NT2/D1 (cell line): ENCODE measurements around the gene KRTAP10-9.
"Not testable (repeated sequence)": the region's sequence is repeated elsewhere in the genome, so short reads cannot be mapped to it uniquely, and the experiment has no call there.

Source experiments
- DNase-seq: peaks from one replicate; pipeline ENCODE4 v3.0.0-alpha.2; 2011; ENCODE audit warnings: low read depth, low spot score
- H3K27me3 ChIP-seq: 2 replicates; pipeline ENCODE4 v1.6.0; 2011; ENCODE audit warnings: mild to moderate bottlenecking; ENCODE audit not compliant: insufficient read length, insufficient read depth
- H3K36me3 ChIP-seq: 2 replicates; pipeline ENCODE4 v1.6.1; 2011; ENCODE audit warnings: mild to moderate bottlenecking, low read length, mixed read lengths; ENCODE audit not compliant: insufficient read depth, insufficient read length
- H3K4me1 ChIP-seq: 2 replicates; pipeline ENCODE4 v1.5.1; 2011; ENCODE audit not compliant: insufficient read depth, insufficient read length
- H3K4me3 ChIP-seq: 2 replicates; pipeline ENCODE4 v1.5.1; 2011; ENCODE audit warnings: low read depth; ENCODE audit not compliant: insufficient read length
- H3K9ac ChIP-seq: 2 replicates; pipeline ENCODE4 v1.6.0; 2011; ENCODE audit warnings: low read depth; ENCODE audit not compliant: insufficient read length
- H3K9me3 ChIP-seq: 2 replicates; pipeline ENCODE4 v1.5.1; 2011; ENCODE audit warnings: mild to moderate bottlenecking, low read length; ENCODE audit not compliant: insufficient read depth
- SUZ12 ChIP-seq: IDR thresholded peaks from 2 replicates; pipeline ENCODE4 v1.6.1; 2011; ENCODE audit not compliant: insufficient read length, insufficient read depth; ENCODE audit errors: extremely low read depth
- YY1 ChIP-seq: IDR thresholded peaks from 2 replicates; pipeline ENCODE4 v1.6.1; 2011; ENCODE audit not compliant: insufficient read length, insufficient read depth
- ZNF274 ChIP-seq: IDR thresholded peaks from 2 replicates; pipeline ENCODE4 v1.6.1; 2011; ENCODE audit warnings: mild to moderate bottlenecking, low read depth, low read length

Gene KRTAP10-9

GRCh38 chr21:44618909-44619308 lies 8.0 kb upstream of the KRTAP10-9 start:
- TF ChIP-seq ZNF274 (no peak), SUZ12 (no peak), YY1 (no peak)
- Histone ChIP-seq H3K4me3 (no peak overlapping the region), H3K36me3 (no peaks in the 10 kb centered on the region), H3K27me3 (no peaks in the 10 kb centered on the region), H3K9me3 (peaks cover 44% of the 10 kb centered on the region), H3K9ac (no peak overlapping the region), H3K4me1 (peaks cover 11% of the 10 kb centered on the region)
- no peak for DNase-seq

- Histone ChIP-seq H3K4me3 (no peak overlapping the region), H3K36me3 (no peaks in the 10 kb centered on the region), H3K9ac (no peak overlapping the region), H3K4me1 (peaks cover 11% of the 10 kb centered on the region), H3K27me3 (no peaks in the 10 kb centered on the region), H3K9me3 (peaks cover 54% of the 10 kb centered on the region)
- no peak for DNase-seq
- no peak for TF ChIP-seq YY1
- TF ChIP-seq ZNF274, result no peak
- TF ChIP-seq SUZ12, result no peak
These were observed 7.0 kb upstream of the KRTAP10-9 start for GRCh38 chr21:44619886-44620285.

- Histone ChIP-seq H3K36me3 (no peaks in the 10 kb centered on the region), H3K4me1 (peaks cover 7% of the 10 kb centered on the region), H3K27me3 (no peaks in the 10 kb centered on the region), H3K4me3 (no peak overlapping the region), H3K9me3 (peaks cover 63% of the 10 kb centered on the region), H3K9ac (no peak overlapping the region)
- TF ChIP-seq SUZ12 (no peak), YY1 (no peak), ZNF274 (no peak)
- no peak for DNase-seq
These were observed 3.3 kb upstream of the KRTAP10-9 start for GRCh38 chr21:44623575-44623974.

GRCh38 chr21:44625756-44626155 lies 1.1 kb upstream of the KRTAP10-9 start:
- H3K36me3 ChIP-seq, result no peaks in the 10 kb centered on the region
- TF ChIP-seq SUZ12, result no peak
- TF ChIP-seq YY1, result no peak
- no peak for TF ChIP-seq ZNF274
- no peak overlapping the region for H3K4me3 ChIP-seq
- H3K9ac ChIP-seq, result no peak overlapping the region
- H3K27me3 ChIP-seq, result no peaks in the 10 kb centered on the region
- no peak for DNase-seq
- H3K9me3 ChIP-seq, result peaks cover 44% of the 10 kb centered on the region
- H3K4me1 ChIP-seq, result peaks cover 12% of the 10 kb centered on the region

- no peak overlapping the region for H3K4me3 ChIP-seq
- H3K4me1 ChIP-seq, result peaks cover 12% of the 10 kb centered on the region
- TF ChIP-seq YY1 (no peak), SUZ12 (no peak), ZNF274 (no peak)
- no peaks in the 10 kb centered on the region for H3K27me3 ChIP-seq
- DNase-seq, result no peak
- no peaks in the 10 kb centered on the region for H3K36me3 ChIP-seq
- peak overlapping the region; percentile 25 for H3K9ac ChIP-seq
- H3K9me3 ChIP-seq, result peaks cover 42% of the 10 kb centered on the region
These were observed 631 bp upstream of the KRTAP10-9 start for GRCh38 chr21:44626262-44626661.

- not testable (repeated sequence) for H3K36me3 ChIP-seq, H3K9ac ChIP-seq, DNase-seq, H3K27me3 ChIP-seq, H3K4me3 ChIP-seq
- H3K4me1 ChIP-seq, result peaks cover 12% of the 10 kb centered on the region
- peaks cover 40% of the 10 kb centered on the region for H3K9me3 ChIP-seq
These were observed 409 bp downstream of the KRTAP10-9 start for GRCh38 chr21:44627181-44627822.

GRCh38 chr21:44627831-44628233 lies 939 bp downstream of the KRTAP10-9 start:
- Histone ChIP-seq H3K4me1 (peaks cover 12% of the 10 kb centered on the region), H3K9me3 (peaks cover 40% of the 10 kb centered on the region)
- H3K27me3 ChIP-seq, H3K4me3 ChIP-seq, DNase-seq, H3K36me3 ChIP-seq, H3K9ac ChIP-seq: not testable (repeated sequence)

GRCh38 chr21:44628707-44629391 lies 2.0 kb downstream of the KRTAP10-9 start:
- no peak for TF ChIP-seq SUZ12
- no peak for TF ChIP-seq YY1
- no peak for TF ChIP-seq ZNF274
- peaks cover 33% of the 10 kb centered on the region for H3K9me3 ChIP-seq
- peak overlapping the region; percentile 12 for H3K9ac ChIP-seq
- no peak for DNase-seq
- H3K4me1 ChIP-seq, result peaks cover 12% of the 10 kb centered on the region
- H3K27me3 ChIP-seq, result no peaks in the 10 kb centered on the region
- no peaks in the 10 kb centered on the region for H3K36me3 ChIP-seq
- H3K4me3 ChIP-seq, result no peak overlapping the region
